GM12892 (cell line): ENCODE measurements around the gene BANF2.

Experiments
- POLR2A ChIP-seq: IDR thresholded peaks from 2 replicates; pipeline ENCODE4 v1.6.1; 2011; ENCODE audit warnings: low read depth, low read length, control low read depth
- POLR2AphosphoS5 ChIP-seq: IDR thresholded peaks from 2 replicates; pipeline ENCODE4 v1.6.1; 2011; ENCODE audit warnings: low read depth, low read length, control low read depth

- no peak for TF ChIP-seq POLR2A
- no peak for TF ChIP-seq POLR2AphosphoS5
Measured at GRCh38 chr20:17741220-17741619, 41.5 kb downstream of the BANF2 start.
